Measurements from ENCODE around the gene CFAP77. TPM values are rescaled to one million over a fixed set of nuclear protein-coding genes. Genes with fewer than 3 reads are reported as not detected.

Gene CFAP77
- total RNA-seq, 3 donors from 2014 or later, result not detected

DNA sequence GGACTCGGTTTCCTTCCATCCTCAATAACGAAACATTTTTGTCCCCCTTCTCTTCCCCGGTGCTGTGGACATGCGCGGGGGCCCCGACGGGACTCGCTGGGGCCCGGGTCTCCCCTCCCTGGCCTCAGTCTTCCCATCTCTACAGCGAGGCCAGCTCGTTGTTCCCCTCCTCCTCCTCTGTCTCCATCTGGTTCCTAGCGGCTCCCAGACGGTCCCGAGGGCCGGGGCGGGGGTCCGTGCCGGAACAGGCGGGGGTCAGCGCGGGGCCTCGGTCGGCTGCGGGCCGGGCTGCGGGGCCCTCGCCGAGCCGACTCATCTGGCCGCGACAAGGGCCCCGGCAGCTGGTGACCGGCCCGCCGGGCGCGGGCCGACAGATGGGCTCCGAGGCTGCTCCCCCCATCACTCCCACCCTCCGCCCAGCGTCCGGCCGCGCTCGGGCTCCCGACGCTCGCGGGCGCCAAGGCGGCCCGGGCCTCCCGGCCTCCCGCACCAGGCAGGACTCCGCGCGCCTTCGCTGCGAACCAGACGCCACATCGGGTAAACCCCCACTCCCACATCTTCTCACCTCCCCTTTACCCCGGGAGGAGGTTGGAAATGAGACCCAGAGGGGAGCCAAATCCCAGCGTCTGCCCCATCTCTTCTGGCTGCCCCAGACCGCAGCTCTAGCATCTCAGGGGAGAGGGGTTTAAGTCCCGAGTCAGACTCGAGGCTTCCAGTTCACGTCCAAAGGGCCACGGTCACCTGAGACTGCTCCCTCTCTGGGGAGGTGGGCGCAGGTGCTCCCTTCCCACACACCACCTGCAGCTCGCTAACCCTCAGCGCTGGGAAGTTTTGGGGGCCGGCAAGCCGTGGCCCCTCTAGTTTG, 180.5 kb downstream of the CFAP77 start:
- no peak for TF ChIP-seq POLR2A (IDR thresholded peaks at IDR 0.05)
- Histone ChIP-seq H3K27me3 (peaks cover 15 to 60% of the 10 kb centered on the region in 2 donors), H3K36me3 (no peaks in the 10 kb centered on the region), H3K9me3 (no peaks in the 10 kb centered on the region), H3K4me3 (no peak overlapping the region), H3K27ac (no peak overlapping the region), H3K4me1 (no peaks in the 10 kb centered on the region)
- DNase-seq (ENCODE audit: low spot score in 2 of 2), result no peak
- intact Hi-C loops (cut with DNase I; ENCODE audit: low total_unique reads), result no loop called here

DNA sequence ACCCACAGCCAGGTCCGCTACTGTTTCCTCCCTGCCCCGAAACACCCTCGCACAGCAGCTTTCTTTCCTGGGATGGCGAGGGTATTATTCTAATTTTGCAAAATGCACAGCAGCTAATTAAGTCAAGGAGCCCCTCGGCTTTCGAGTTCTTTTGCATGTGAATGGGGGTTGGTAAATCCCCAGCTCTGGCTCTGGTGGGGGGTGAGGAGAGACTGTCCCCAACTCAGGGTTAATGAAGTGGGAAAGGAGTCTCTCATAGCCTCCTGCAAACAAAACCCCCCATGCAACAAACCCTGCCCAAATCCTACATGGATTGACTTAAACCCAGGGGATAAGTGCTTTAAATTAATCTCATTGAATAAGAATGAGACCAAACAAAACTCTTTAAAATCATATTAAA, 181.2 kb downstream of the CFAP77 start:
- Histone ChIP-seq H3K9me3 (no peaks in the 10 kb centered on the region), H3K4me3 (no peak overlapping the region), H3K36me3 (no peaks in the 10 kb centered on the region), H3K27ac (no peak overlapping the region), H3K27me3 (peaks cover 15 to 53% of the 10 kb centered on the region in 2 donors), H3K4me1 (no peaks in the 10 kb centered on the region)
- TF ChIP-seq POLR2A (IDR thresholded peaks at IDR 0.05) (no peak), POLR2AphosphoS5 (IDR thresholded peaks at IDR 0.05) (no peak)
- TF ChIP-seq, protein P1, sequence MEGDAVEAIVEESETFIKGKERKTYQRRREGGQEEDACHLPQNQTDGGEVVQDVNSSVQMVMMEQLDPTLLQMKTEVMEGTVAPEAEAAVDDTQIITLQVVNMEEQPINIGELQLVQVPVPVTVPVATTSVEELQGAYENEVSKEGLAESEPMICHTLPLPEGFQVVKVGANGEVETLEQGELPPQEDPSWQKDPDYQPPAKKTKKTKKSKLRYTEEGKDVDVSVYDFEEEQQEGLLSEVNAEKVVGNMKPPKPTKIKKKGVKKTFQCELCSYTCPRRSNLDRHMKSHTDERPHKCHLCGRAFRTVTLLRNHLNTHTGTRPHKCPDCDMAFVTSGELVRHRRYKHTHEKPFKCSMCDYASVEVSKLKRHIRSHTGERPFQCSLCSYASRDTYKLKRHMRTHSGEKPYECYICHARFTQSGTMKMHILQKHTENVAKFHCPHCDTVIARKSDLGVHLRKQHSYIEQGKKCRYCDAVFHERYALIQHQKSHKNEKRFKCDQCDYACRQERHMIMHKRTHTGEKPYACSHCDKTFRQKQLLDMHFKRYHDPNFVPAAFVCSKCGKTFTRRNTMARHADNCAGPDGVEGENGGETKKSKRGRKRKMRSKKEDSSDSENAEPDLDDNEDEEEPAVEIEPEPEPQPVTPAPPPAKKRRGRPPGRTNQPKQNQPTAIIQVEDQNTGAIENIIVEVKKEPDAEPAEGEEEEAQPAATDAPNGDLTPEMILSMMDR (IDR thresholded peaks at IDR 0.05), result no peak
- intact Hi-C loops (cut with DNase I; ENCODE audit: low total_unique reads), result no loop called here
- DNase-seq (ENCODE audit: low spot score in 2 of 2), result no peak

DNA sequence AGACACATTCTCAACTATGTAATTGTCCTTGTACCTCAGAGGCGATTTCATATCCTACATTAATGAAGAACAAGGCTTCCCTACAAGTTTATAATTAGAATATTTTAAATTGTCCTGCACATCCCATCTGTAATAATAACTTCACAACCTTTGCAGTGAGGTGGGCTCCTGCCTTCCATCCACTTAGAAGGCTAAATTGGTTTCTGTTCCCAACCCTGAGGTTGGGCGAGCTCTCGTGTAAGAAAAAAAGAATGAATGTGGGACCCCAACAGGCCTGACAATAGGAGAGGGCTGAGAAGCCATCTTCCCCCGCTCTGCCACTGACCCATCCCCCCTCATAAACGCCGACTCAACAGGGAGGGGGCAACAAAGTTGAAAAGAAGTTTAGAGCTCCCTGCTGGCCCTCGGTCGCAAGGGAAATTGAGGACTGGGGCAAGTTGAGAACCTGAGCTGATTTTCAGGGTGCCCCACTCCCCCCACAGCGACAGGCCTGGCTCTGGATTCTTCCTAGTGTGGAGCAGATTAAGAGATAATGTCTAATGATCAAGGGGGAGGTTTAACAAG, 181.8 kb downstream of the CFAP77 start:
- DNase-seq (ENCODE audit: low spot score in 2 of 2), result no peak
- H3K4me1 ChIP-seq, result no peaks in the 10 kb centered on the region
- TF ChIP-seq POLR2AphosphoS5 (IDR thresholded peaks at IDR 0.05) (no peak), POLR2A (IDR thresholded peaks at IDR 0.05) (no peak)
- TF ChIP-seq, protein P1 (IDR thresholded peaks at IDR 0.05), result no peak
- no peak overlapping the region for H3K27ac ChIP-seq
- H3K27me3 ChIP-seq, result peaks cover 13 to 47% of the 10 kb centered on the region in 2 donors
- no peak overlapping the region for H3K4me3 ChIP-seq
- H3K36me3 ChIP-seq, result no peaks in the 10 kb centered on the region
- intact Hi-C loops (cut with DNase I; ENCODE audit: low total_unique reads), result no loop called here
- H3K9me3 ChIP-seq, result no peaks in the 10 kb centered on the region

DNA sequence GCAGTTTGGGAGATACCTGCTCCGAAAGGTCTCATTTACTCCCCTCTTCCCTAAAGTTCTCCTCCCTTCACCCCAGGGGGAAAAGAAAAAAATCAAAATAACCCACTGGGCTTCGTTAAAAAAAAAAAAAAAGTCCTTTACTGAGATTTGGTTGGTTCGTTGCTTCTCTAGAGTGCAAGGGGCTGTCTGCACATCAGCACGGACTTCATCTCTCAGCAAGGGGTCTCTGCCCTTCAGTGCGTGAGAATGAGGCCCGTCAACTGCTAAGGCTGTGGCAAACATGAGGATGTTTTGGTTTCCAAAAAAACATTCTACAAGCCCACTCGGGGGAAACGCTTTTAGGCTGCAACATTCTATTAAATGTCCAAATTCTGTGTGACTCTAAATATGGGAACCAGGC, 182.4 kb downstream of the CFAP77 start:
- Histone ChIP-seq H3K9me3 (no peaks in the 10 kb centered on the region), H3K27ac (no peak overlapping the region), H3K27me3 (peaks cover 10 to 41% of the 10 kb centered on the region in 2 donors), H3K4me1 (no peaks in the 10 kb centered on the region), H3K36me3 (no peaks in the 10 kb centered on the region), H3K4me3 (no peak overlapping the region)
- no peak for DNase-seq (ENCODE audit: low spot score in 2 of 2)
- intact Hi-C loops (cut with DNase I; ENCODE audit: low total_unique reads), result no loop called here
- no peak for TF ChIP-seq POLR2A (IDR thresholded peaks at IDR 0.05)
- TF ChIP-seq POLR2AphosphoS5 (IDR thresholded peaks at IDR 0.05), result no peak

DNA sequence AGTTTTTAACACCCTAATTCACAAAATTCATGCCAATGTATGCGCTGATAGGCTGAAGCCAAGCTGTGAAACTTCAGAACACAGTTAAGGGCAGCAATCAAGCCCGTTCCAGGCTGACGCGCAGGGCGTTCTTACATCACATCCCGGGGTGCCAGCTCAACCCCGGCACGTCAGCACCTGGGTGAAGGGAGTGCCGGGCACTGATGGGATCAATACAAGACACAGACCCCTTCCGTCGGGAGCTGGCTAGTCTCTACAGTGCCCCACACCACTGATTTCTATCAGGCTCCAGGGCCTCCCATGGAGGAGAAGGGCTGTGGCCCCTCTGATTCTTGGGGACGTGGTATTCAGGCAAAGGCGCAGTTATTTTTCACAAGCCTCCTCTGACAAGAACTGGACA, 184.4 kb downstream of the CFAP77 start:
- no peak for DNase-seq (ENCODE audit: low spot score in 2 of 2)
- Histone ChIP-seq H3K27ac (no peak overlapping the region), H3K36me3 (no peaks in the 10 kb centered on the region), H3K4me1 (no peaks in the 10 kb centered on the region), H3K9me3 (no peaks in the 10 kb centered on the region), H3K4me3 (no peak overlapping the region), H3K27me3 (peaks cover 9 to 22% of the 10 kb centered on the region in 2 donors)
- TF ChIP-seq, protein P1 (IDR thresholded peaks at IDR 0.05), result no peak
- no peak for TF ChIP-seq POLR2A (IDR thresholded peaks at IDR 0.05)
- no peak for TF ChIP-seq POLR2AphosphoS5 (IDR thresholded peaks at IDR 0.05)
- intact Hi-C loops (cut with DNase I; ENCODE audit: low total_unique reads), result no loop called here

DNA sequence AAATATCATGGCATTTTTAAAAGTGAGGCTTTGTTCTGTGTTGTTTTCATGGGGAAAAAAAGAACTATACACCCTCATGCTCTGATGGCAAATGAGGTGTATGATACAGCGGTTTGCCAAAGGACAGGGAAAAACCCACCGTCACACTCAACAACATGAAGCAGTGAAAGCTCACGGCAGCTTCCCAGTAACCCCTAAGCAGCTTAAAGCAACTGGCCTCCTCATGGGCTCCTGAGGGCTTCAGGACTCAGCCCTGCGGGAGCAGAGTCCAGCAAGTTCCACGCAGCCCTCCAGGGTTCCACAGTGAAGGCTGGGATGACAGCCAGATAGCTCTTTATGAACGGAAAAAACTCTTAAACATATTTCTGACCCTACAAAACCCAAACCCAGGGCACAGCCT, 185.3 kb downstream of the CFAP77 start:
- no peak for DNase-seq (ENCODE audit: low spot score in 2 of 2)
- TF ChIP-seq POLR2AphosphoS5 (IDR thresholded peaks at IDR 0.05), result no peak
- TF ChIP-seq, protein P1 (IDR thresholded peaks at IDR 0.05), result no peak
- no peak for TF ChIP-seq POLR2A (IDR thresholded peaks at IDR 0.05)
- H3K27me3 ChIP-seq, result peaks cover 0 to 13% of the 10 kb centered on the region in 2 donors
- no peak overlapping the region for H3K4me3 ChIP-seq
- no peaks in the 10 kb centered on the region for H3K4me1 ChIP-seq
- H3K36me3 ChIP-seq, result no peaks in the 10 kb centered on the region
- intact Hi-C loops (cut with DNase I; ENCODE audit: low total_unique reads), result no loop called here
- no peak overlapping the region for H3K27ac ChIP-seq
- H3K9me3 ChIP-seq, result no peaks in the 10 kb centered on the region

All from breast epithelium (tissue), 4 donors.